Measurements from ENCODE around the gene TACC2. TPM values are rescaled to one million over a fixed set of nuclear protein-coding genes. Genes with fewer than 3 reads are reported as not detected.

TACC2 gene
- total and polyA plus RNA-seq, 2 experiments from 2014 or later, result 30.8 to 35.9 TPM

GRCh38 chr10:122219340-122219739 is 230.4 kb downstream of the TACC2 start:
- Histone ChIP-seq H3K79me2 (replicated peaks; ENCODE audit: insufficient read depth) (no peaks in the 10 kb centered on the region; the same call in none of the 2 replicates), H3K4me1 (ENCODE audit: insufficient read depth) (no peaks in the 10 kb centered on the region), H3K4me2 (no peak overlapping the region), H3K36me3 (ENCODE audit: insufficient read depth) (peaks cover 29% of the 10 kb centered on the region), H3K9me2 (ENCODE audit: insufficient read depth) (no peaks in the 10 kb centered on the region), H3K27ac (ENCODE audit: low read depth) (no peak overlapping the region), H3K4me3 (no peak overlapping the region), H3K27me3 (ENCODE audit: insufficient read depth) (no peaks in the 10 kb centered on the region), H3F3A (replicated peaks; ENCODE audit: low read depth) (no peaks in the 10 kb centered on the region), H2AFZ (no peak overlapping the region), H4K20me1 (replicated peaks; ENCODE audit: insufficient read depth) (peaks cover 17% of the 10 kb centered on the region)
- no peak for DNase-seq (ENCODE audit: low spot score)
- H3K4me1 Mint-ChIP-seq, result no peaks in the 10 kb centered on the region
- H3K27me3 Mint-ChIP-seq (ENCODE audit: insufficient read depth, low read depth, poor library complexity), result no peaks in the 10 kb centered on the region
- no peaks in the 10 kb centered on the region for H3K9me3 Mint-ChIP-seq
- H3K27ac Mint-ChIP-seq, result no peak overlapping the region
- peaks cover 42% of the 10 kb centered on the region for H3K36me3 Mint-ChIP-seq (ENCODE audit: low read depth)
- H3K4me3 Mint-ChIP-seq, result no peak overlapping the region
- TF ChIP-seq CREB1 (CRISPR knock-in tag; IDR thresholded peaks at IDR 0.05; ENCODE audit: low read depth) (no peak), JUNB (IDR thresholded peaks at IDR 0.05; ENCODE audit: unreplicated experiment) (no peak), POLR2AphosphoS5 (IDR thresholded peaks at IDR 0.05; ENCODE audit: low read depth) (no peak), ZNF462 (CRISPR knock-in tag; IDR thresholded peaks at IDR 0.05) (no peak), ZNF114 (CRISPR knock-in tag; IDR thresholded peaks at IDR 0.05) (no peak), ZNF331 (CRISPR knock-in tag; IDR thresholded peaks at IDR 0.05; ENCODE audit: low read depth) (no peak), ETS1 (IDR thresholded peaks at IDR 0.05) (no peak), EZH2 (IDR thresholded peaks at IDR 0.05; ENCODE audit: low read depth, unreplicated experiment) (no peak), EZH2phosphoT487 (IDR thresholded peaks at IDR 0.05; ENCODE audit: unreplicated experiment) (no peak), NANOG (IDR thresholded peaks at IDR 0.05; ENCODE audit: borderline replicate concordance) (no peak), STAT1 (IDR thresholded peaks at IDR 0.05; ENCODE audit: unreplicated experiment) (no peak), CTCF (conservative IDR thresholded peaks at IDR 0.05; ENCODE audit: low read depth in 2 of 2) (no peak), REST (IDR thresholded peaks at IDR 0.05; ENCODE audit: unreplicated experiment) (no peak)
- ATAC-seq, result no peak
